Adrenal gland (tissue), 12 donors: Measurements from ENCODE around the gene CCKAR. TPM values are rescaled to one million over a fixed set of nuclear protein-coding genes. Genes with fewer than 3 reads are reported as not detected.

Source experiments
- DNase-seq, 7 donors: peaks; one replicate each; pipeline ENCODE4 v3.0.0-alpha.2; 2019 to 2020
- H3K27ac ChIP-seq, 5 donors: fragments of 200-600 bp; sonication (generic) in 4 of 5; 1 replicate in 3 of 5; 2 replicates in 2 of 5; pipeline versions ENCODE4 v1.5.1 to v1.8.0; 2016 to 2020; ENCODE audit warnings: mild to moderate bottlenecking in 1 of 5
- H3K27me3 ChIP-seq: fragments of 200-600 bp; 2 replicates; pipeline ENCODE4 v1.8.0; 2021
- H3K36me3 ChIP-seq, 2 donors: fragments of 200-600 bp; replicated peaks in 1 of 2; 1 replicate in 1 of 2; 2 replicates in 1 of 2; pipeline versions ENCODE4 v1.5.1 to v1.8.0; 2018 to 2022
- H3K4me1 ChIP-seq, 2 donors: fragments of 200-600 bp; replicated peaks in 1 of 2; 1 replicate in 1 of 2; 2 replicates in 1 of 2; pipeline versions ENCODE4 v1.5.1 to v1.8.0; 2018 to 2021
- H3K4me3 ChIP-seq, 4 donors: fragments of 200-600 bp; sonication (generic) in 3 of 4; one replicate each; pipeline ENCODE4 v1.5.1; 2016 to 2018
- H3K9me3 ChIP-seq, 3 donors: fragments of 200-600 bp; sonication (generic) in 1 of 3; replicated peaks in 1 of 3; 1 replicate in 2 of 3; 2 replicates in 1 of 3; pipeline versions ENCODE4 v1.5.1 to v1.8.0; 2016 to 2021
- CTCF ChIP-seq, 6 experiments: fragments of 450-650 bp in 4 of 6; fragments of 200-600 bp in 2 of 6; sonication (generic) in 1 of 6; IDR thresholded peaks; 1 replicate in 5 of 6; 2 replicates in 1 of 6; pipeline versions ENCODE4 v1.5.1 to v1.8.0; 2016 to 2021; ENCODE audit warnings: antibody characterized with exemption in 6 of 6, mild to moderate bottlenecking in 2 of 6, moderate library complexity in 1 of 6
- POLR2A ChIP-seq, 2 donors: fragments of 450-650 bp; IDR thresholded peaks; one replicate each; pipeline ENCODE4 v1.6.1; 2017; ENCODE audit warnings: antibody characterized with exemption in 2 of 2, mild to moderate bottlenecking in 2 of 2, moderate library complexity in 1 of 2
- WGBS, 4 donors: extraction: QIAGEN DNeasy Blood & Tissue Kit in 2 of 4; methylation state at CpG; one replicate each; pipeline versions ENCODE4 v1.1.5 to v1.1.7; 2013 to 2017; 5-methylcytosine and 5-hydroxymethylcytosine counted together
- intact Hi-C, 2 donors: fragments of 100-400 bp; cut with DNase I; formaldehyde crosslinking; loops; one replicate each; pipeline versions ENCODE4 v1.14.1 to v1.15.0; 2022 to 2023
- polyA plus RNA-seq, 3 donors: library from polyadenylated mRNA; stranded (reverse); fragments of 200-250 nt in 2 of 3; fragments of 350-450 nt in 1 of 3; fragmentation: Illumina TruSeq in 1 of 3; extraction: RNeasy Lipid Tissue Mini Kit (QIAGEN cat#74804) in 1 of 3; gene quantifications; one replicate each; pipeline ENCODE4 v1.2.3, GENCODE V29; 2013 to 2014
- total RNA-seq, 9 donors: library from RNA; depleted of rRNA in 4 of 9; stranded (reverse); fragments of >200 nt in 4 of 9; fragments of 120-200 nt in 1 of 9; fragmentation: NEBNext Ultra II Directional in 1 of 9; extraction: Animal tissue kit (Norgen Biotek cat#: 25700) in 1 of 9; gene quantifications; one replicate each; pipeline versions ENCODE4 v1.1.0 to v1.2.4, GENCODE V29; 2013 to 2023
- donor health status: healthy with polysubstance abuse.
- donor health status: Bipolar disorder and iron deficiency.
- donor health status: DM: yes; HTN: yes; CAD: no.
- donor health status: DM: no; HTN: no; CAD: no.
- donor health status: DM: no; HTN: no; CAD: no.
- donor health status: DM: yes; HTN: yes; CAD: no.

CCKAR gene
- total and polyA plus RNA-seq, 12 donors = 0.11 to 0.61 TPM; not detected in 10

DNA sequence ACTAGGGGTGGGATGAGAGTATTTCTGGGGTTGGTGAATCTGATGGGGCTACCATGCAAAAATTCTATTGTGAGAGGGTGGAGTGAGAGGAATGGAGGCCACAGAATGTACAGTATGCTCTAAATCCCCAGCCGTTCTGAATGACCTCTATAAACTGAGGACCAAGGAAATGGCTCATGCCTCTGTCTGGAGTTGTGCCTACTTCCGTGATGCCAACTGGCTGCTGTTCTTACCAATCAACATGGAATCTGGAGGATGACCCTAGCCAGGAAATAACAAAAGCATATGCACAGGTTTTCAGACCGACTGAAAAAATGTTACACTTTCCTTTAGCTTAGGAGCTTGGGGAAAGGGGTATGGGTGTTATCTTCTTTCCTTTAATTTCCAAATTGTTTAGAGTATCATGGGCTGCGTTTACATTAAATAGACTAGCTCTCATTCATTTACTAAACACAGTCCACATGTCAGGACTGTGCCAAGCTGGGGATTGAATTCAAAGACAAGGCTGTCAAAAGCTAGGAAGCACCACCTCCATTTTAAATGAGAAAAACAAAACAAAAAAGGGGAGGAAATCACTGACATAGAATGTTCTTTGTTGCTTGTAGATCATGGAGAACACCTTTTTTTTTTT lies 20.2 kb upstream of the CCKAR start:
- Histone ChIP-seq H3K27me3 (no peaks in the 10 kb centered on the region), H3K27ac (no peak overlapping the region), H3K36me3 (no peaks in the 10 kb centered on the region), H3K9me3 (no peaks in the 10 kb centered on the region), H3K4me1 (no peaks in the 10 kb centered on the region), H3K4me3 (no peak overlapping the region)
- TF ChIP-seq CTCF (IDR thresholded peaks at IDR 0.05) (no peak), POLR2A (IDR thresholded peaks at IDR 0.05) (no peak)
- WGBS, 4 donors = 55 to 74% (median 64%) methylated on average over 3 to 4 of the region's 4 CpGs
- intact Hi-C loops = no loop called here
- DNase-seq = no peak

DNA sequence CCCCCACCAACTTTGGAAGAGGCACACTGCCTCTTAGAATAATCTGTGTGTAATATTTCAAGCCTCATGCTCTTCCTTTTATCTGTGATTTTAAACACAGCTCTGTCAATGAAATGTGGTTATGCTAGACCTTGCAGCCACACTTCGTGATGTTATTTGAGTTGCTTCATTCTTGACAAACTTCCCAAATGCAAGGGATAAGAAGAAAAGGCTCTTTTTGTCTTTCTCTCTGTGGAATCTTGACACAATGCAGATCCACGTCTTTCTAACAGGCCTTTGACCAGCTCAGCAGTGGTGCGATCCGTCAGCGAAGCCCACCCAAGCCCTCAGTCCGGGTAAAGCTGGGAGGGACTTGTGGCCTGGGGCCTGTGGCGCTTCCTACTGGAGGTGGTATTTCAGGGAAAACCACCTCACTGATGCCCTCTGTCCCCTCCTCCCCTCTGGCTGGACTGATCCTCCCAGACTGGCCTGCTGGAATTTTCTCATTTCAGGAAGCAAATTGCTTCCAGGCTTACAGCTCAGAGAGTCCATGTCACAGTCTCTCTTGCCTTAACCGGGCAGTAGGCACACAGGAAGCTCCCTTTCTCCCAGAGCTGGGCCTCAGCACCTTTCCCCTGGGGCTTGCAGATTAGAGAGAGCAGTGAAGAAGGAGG lies 19.5 kb upstream of the CCKAR start:
- no peaks in the 10 kb centered on the region for H3K36me3 ChIP-seq
- no peak overlapping the region for H3K4me3 ChIP-seq
- WGBS, 4 donors = 76 to 84% (median 78%) methylated on average over 5 to 8 of the region's 8 CpGs
- TF ChIP-seq CTCF (IDR thresholded peaks at IDR 0.05) (no peak), POLR2A (IDR thresholded peaks at IDR 0.05) (no peak)
- no peaks in the 10 kb centered on the region for H3K9me3 ChIP-seq
- no peak overlapping the region for H3K27ac ChIP-seq
- no peaks in the 10 kb centered on the region for H3K27me3 ChIP-seq
- DNase-seq = no peak
- no peaks in the 10 kb centered on the region for H3K4me1 ChIP-seq
- intact Hi-C loops = no loop called here

DNA sequence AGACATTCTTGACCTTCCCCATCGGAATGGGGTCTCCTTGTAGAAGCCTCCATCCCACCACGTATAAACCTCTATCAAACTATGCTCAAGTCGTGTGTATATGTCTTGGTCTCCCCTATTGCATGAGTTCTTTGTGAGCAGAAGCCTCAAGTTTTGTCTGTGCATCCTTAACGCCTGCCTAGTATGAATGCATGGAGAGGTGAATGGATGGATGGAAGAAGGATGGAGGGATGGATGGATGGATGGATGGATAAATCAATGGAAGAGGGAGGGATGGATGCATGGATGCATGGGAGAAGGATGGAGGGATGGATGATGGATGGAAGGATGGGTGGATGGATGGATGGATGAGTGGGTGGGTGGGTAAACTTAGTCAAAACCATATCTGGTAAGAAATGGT lies 17.0 kb upstream of the CCKAR start:
- Histone ChIP-seq H3K27me3 (no peaks in the 10 kb centered on the region), H3K36me3 (no peaks in the 10 kb centered on the region), H3K27ac (no peak overlapping the region), H3K4me1 (no peaks in the 10 kb centered on the region), H3K9me3 (no peaks in the 10 kb centered on the region), H3K4me3 (no peak overlapping the region)
- TF ChIP-seq POLR2A (IDR thresholded peaks at IDR 0.05) = no peak
- no peak for TF ChIP-seq CTCF (IDR thresholded peaks at IDR 0.05)
- WGBS, 4 donors = 77 to 89% (median 86%) methylated on average over 4 of the region's 4 CpGs
- intact Hi-C loops = no loop called here
- no peak for DNase-seq

DNA sequence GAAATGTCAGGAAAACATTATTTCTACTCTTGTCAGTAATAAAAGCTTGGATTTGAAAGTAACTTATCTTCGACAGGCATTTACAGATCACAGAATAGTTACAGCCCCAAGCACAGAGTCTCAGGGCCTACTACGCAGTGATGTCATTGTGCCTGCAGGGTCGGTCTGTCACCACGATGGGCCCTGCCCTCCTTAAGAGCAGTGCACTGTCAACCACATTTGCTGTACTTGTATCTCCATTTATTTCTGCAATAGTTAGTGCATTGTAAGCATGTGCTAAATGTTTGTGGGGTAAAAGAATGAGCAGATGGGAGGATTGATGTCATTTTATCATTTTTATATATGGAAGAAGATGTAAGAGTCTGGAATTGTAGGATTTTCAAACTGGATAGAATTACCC lies 13.6 kb upstream of the CCKAR start:
- WGBS, 4 donors = 85 to 92% (median 90%) methylated on average over 4 of the region's 4 CpGs

More for the DNA sequence above, 13.6 kb upstream of the CCKAR start:
- DNase-seq = no peak
- intact Hi-C loops = no loop called here
- no peak for TF ChIP-seq POLR2A (IDR thresholded peaks at IDR 0.05)
- TF ChIP-seq CTCF (IDR thresholded peaks at IDR 0.05) = no peak
- no peaks in the 10 kb centered on the region for H3K27me3 ChIP-seq
- no peak overlapping the region for H3K27ac ChIP-seq
- H3K4me3 ChIP-seq = no peak overlapping the region
- H3K9me3 ChIP-seq = no peaks in the 10 kb centered on the region
- no peaks in the 10 kb centered on the region for H3K36me3 ChIP-seq
- no peaks in the 10 kb centered on the region for H3K4me1 ChIP-seq
